ENCODE results near the gene BCR. TPM values are rescaled to one million over a fixed set of nuclear protein-coding genes. Genes with fewer than 3 reads are reported as not detected.

Gene BCR
- total and polyA plus RNA-seq, 2 donors (not counting 1 experiment from before 2014, with no cell fraction given) = 15.7 to 66.6 TPM

DNA sequence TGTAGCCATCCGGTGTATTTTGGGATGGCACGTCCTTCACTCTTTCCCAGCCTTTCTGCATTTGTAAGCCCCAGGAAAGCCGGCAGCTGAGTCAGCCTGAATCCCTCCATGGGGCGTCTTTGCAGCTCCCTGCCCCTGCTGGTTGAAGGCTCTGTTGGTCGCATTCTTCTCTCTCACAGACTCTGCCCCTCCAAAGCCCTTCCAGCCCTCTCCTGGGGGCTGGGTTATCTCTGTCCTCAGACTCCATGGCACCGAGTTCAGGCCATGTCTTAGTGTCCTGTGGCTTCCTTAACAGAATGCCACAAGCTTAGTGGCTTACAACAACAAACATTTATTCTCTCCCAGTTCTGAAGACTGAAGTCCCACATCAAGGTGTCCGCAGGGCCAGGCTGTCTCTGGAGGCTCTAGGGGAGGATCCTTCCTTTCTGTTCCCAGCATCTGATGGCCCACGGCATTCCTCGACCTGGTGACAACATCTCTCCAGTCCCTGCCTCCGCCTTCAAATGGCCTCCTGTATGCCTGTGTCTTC is 62.2 kb downstream of the BCR start:
- no peaks in the 10 kb centered on the region for H3K27me3 ChIP-seq (ENCODE audit: control insufficient read depth, insufficient read depth, low read length)
- peaks cover 5% of the 10 kb centered on the region for H3K79me2 ChIP-seq (ENCODE audit: control insufficient read depth, insufficient read depth, low read length)
- no peak overlapping the region for H3K4me3 ChIP-seq (replicated peaks in 1 of 4; ENCODE audit: control extremely low read depth in 1 of 4, insufficient read depth in 1 of 4, low read depth in 3 of 4, low read length in 4 of 4)
- DNase-seq (ENCODE audit: low read depth in 2 of 2) = peak in 1 of 2 donors; percentile 58
- no peaks in the 10 kb centered on the region for H3K9me3 ChIP-seq (ENCODE audit: control insufficient read depth, insufficient read depth, low read depth, low read length)
- H3K4me1 ChIP-seq (ENCODE audit: control insufficient read depth, extremely low read depth, insufficient read depth, low read length) = peaks cover 11% of the 10 kb centered on the region
- H3K9ac ChIP-seq (ENCODE audit: insufficient read depth, low read length) = no peak overlapping the region
- no peak overlapping the region for H3K4me2 ChIP-seq (ENCODE audit: extremely low read depth, insufficient read depth, low read length)
- H3K27ac ChIP-seq (ENCODE audit: insufficient read depth, low read length) = no peak overlapping the region
- no peak overlapping the region for H2AFZ ChIP-seq (ENCODE audit: low read length)
- H4K20me1 ChIP-seq (ENCODE audit: control insufficient read depth, extremely low read depth, insufficient read depth, low read length) = no peaks in the 10 kb centered on the region
- H3K36me3 ChIP-seq (ENCODE audit: control insufficient read depth, insufficient read depth, low read length) = no peaks in the 10 kb centered on the region
- no peak for TF ChIP-seq EZH2 (IDR thresholded peaks at IDR 0.05; ENCODE audit: low read length, missing control alignments)
- TF ChIP-seq, protein P1, sequence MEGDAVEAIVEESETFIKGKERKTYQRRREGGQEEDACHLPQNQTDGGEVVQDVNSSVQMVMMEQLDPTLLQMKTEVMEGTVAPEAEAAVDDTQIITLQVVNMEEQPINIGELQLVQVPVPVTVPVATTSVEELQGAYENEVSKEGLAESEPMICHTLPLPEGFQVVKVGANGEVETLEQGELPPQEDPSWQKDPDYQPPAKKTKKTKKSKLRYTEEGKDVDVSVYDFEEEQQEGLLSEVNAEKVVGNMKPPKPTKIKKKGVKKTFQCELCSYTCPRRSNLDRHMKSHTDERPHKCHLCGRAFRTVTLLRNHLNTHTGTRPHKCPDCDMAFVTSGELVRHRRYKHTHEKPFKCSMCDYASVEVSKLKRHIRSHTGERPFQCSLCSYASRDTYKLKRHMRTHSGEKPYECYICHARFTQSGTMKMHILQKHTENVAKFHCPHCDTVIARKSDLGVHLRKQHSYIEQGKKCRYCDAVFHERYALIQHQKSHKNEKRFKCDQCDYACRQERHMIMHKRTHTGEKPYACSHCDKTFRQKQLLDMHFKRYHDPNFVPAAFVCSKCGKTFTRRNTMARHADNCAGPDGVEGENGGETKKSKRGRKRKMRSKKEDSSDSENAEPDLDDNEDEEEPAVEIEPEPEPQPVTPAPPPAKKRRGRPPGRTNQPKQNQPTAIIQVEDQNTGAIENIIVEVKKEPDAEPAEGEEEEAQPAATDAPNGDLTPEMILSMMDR (conservative IDR thresholded peaks at IDR 0.05 in 1 of 2, IDR thresholded peaks at IDR 0.05 in 1 of 2; ENCODE audit: low read depth in 1 of 2, low read length in 2 of 2) = peak in 1 of 2 donors; percentile 29

DNA sequence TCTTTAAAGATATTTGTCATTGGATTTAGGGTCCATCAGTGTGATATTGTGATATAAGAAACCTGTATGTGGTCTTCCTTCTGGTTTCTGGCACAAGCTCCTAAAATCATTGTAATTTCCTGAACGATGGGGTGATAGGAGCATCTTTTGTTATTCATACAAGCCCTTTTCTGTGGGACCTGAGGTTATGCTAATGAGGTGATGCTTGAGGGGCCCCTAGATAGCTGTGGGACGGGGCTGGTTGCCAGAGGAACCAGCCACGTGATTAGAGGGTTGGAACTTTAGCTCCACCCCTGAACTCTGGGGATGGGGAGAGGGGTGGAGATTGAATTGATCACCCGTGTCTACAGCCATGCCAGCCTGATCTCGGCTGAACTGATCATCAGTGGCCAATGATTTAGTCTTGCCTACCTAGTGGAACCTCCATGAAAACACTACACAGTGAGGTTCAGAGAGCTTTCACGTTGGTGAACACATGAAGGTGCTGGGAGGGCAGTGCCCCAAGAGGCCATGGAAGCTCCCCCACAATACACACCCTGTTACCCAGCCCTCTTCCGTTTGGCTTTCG is 62.8 kb downstream of the BCR start:
- Histone ChIP-seq H3K9me3 (ENCODE audit: control insufficient read depth, insufficient read depth, low read depth, low read length) (no peaks in the 10 kb centered on the region), H4K20me1 (ENCODE audit: control insufficient read depth, extremely low read depth, insufficient read depth, low read length) (no peaks in the 10 kb centered on the region), H3K4me1 (ENCODE audit: control insufficient read depth, extremely low read depth, insufficient read depth, low read length) (peaks cover 6% of the 10 kb centered on the region), H3K27ac (ENCODE audit: insufficient read depth, low read length) (no peak overlapping the region), H3K9ac (ENCODE audit: insufficient read depth, low read length) (no peak overlapping the region), H3K79me2 (ENCODE audit: control insufficient read depth, insufficient read depth, low read length) (peaks cover 4% of the 10 kb centered on the region), H3K27me3 (ENCODE audit: control insufficient read depth, insufficient read depth, low read length) (no peaks in the 10 kb centered on the region), H2AFZ (ENCODE audit: low read length) (no peak overlapping the region), H3K4me2 (ENCODE audit: extremely low read depth, insufficient read depth, low read length) (no peak overlapping the region), H3K36me3 (ENCODE audit: control insufficient read depth, insufficient read depth, low read length) (no peaks in the 10 kb centered on the region), H3K4me3 (replicated peaks in 1 of 4; ENCODE audit: control extremely low read depth in 1 of 4, insufficient read depth in 1 of 4, low read depth in 3 of 4, low read length in 4 of 4) (no peak overlapping the region)
- DNase-seq (ENCODE audit: low read depth in 2 of 2) = peak in 1 of 2 donors; percentile 28
- TF ChIP-seq EZH2 (IDR thresholded peaks at IDR 0.05; ENCODE audit: low read length, missing control alignments) = no peak

DNA sequence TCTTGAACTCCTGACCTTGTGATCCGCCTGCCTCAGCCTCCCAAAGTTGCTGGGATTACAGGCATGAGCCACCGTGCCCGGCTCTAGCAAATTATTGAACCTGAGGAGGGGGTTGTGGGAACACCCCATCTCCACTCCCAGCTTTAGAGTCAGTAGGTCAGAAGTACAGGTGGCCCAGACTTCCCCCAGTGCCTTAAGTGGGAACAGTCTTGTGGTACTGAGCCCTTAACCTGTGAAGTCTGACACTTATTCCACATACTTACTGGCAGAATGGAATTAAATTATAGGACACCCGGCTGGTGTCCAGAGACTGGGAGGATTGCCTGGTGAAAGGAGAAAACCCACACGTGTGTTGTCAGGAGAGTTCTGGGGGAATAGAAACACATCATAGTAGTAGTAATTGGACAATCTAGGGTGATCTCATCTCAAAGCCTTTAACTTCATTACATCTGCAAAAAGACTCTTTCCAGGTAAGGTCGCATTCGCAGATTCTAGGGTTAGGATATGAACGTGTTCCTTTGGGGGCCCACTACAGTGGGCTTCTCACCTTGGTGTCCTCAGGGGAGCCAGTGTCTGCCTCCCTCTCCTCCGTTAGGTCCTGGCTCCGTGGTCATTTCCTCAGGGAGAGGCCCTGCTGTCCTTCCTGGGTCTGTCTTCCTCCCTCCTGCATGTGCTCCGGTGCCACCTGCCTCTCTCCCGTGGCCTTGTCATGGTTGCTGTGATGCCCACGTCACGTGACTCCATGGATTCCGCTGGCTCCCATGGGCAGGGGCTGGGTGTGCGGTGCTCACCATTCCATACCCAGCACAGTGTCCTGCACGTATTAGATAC is 63.8 kb downstream of the BCR start:
- Histone ChIP-seq H3K27ac (ENCODE audit: insufficient read depth, low read length) (no peak overlapping the region), H3K9me3 (ENCODE audit: control insufficient read depth, insufficient read depth, low read depth, low read length) (no peaks in the 10 kb centered on the region), H2AFZ (ENCODE audit: low read length) (no peak overlapping the region), H4K20me1 (ENCODE audit: control insufficient read depth, extremely low read depth, insufficient read depth, low read length) (no peaks in the 10 kb centered on the region), H3K27me3 (ENCODE audit: control insufficient read depth, insufficient read depth, low read length) (no peaks in the 10 kb centered on the region), H3K4me2 (ENCODE audit: extremely low read depth, insufficient read depth, low read length) (no peak overlapping the region), H3K36me3 (ENCODE audit: control insufficient read depth, insufficient read depth, low read length) (no peaks in the 10 kb centered on the region), H3K4me3 (replicated peaks in 1 of 4; ENCODE audit: control extremely low read depth in 1 of 4, insufficient read depth in 1 of 4, low read depth in 3 of 4, low read length in 4 of 4) (no peak overlapping the region), H3K9ac (ENCODE audit: insufficient read depth, low read length) (no peak overlapping the region), H3K4me1 (ENCODE audit: control insufficient read depth, extremely low read depth, insufficient read depth, low read length) (peaks cover 6% of the 10 kb centered on the region), H3K79me2 (ENCODE audit: control insufficient read depth, insufficient read depth, low read length) (peaks cover 3% of the 10 kb centered on the region)
- TF ChIP-seq, protein P1 (conservative IDR thresholded peaks at IDR 0.05 in 1 of 2, IDR thresholded peaks at IDR 0.05 in 1 of 2; ENCODE audit: low read depth in 1 of 2, low read length in 2 of 2) = no peak
- no peak for TF ChIP-seq EZH2 (IDR thresholded peaks at IDR 0.05; ENCODE audit: low read length, missing control alignments)
- no peak for DNase-seq (ENCODE audit: low read depth in 2 of 2)
